ENCODE measurements around the gene KRT76.

DNA sequence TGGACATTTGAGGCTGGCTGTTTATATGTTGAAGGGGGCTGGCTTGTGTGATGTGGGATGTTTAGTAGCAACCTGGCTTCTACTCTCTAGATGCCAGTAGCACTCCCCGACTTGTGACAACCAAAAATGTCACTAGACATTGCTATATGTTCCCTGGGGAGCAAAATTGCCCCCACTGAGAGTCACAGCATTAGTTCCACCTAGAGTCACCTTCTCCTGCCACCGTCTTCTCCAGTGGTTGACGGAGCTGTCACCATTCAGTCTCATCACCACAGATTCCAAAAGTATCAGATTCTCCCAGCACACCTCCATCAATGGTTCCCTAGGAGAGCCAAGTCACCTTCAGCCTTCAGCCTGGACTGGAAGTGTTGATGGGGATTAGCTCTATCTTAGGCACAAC lies 7.8 kb upstream of the KRT76 start:
- TF ChIP-seq, protein P1, sequence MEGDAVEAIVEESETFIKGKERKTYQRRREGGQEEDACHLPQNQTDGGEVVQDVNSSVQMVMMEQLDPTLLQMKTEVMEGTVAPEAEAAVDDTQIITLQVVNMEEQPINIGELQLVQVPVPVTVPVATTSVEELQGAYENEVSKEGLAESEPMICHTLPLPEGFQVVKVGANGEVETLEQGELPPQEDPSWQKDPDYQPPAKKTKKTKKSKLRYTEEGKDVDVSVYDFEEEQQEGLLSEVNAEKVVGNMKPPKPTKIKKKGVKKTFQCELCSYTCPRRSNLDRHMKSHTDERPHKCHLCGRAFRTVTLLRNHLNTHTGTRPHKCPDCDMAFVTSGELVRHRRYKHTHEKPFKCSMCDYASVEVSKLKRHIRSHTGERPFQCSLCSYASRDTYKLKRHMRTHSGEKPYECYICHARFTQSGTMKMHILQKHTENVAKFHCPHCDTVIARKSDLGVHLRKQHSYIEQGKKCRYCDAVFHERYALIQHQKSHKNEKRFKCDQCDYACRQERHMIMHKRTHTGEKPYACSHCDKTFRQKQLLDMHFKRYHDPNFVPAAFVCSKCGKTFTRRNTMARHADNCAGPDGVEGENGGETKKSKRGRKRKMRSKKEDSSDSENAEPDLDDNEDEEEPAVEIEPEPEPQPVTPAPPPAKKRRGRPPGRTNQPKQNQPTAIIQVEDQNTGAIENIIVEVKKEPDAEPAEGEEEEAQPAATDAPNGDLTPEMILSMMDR (IDR thresholded peaks at IDR 0.05) = no peak
- TF ChIP-seq POLR2A (IDR thresholded peaks at IDR 0.05) = no peak
